ENCODE data around the gene CNNM2. TPM values are rescaled to one million over a fixed set of nuclear protein-coding genes. Genes with fewer than 3 reads are reported as not detected.

Gene CNNM2
- total RNA-seq, 2 donors from 2014 or later, result 25.2 to 29.3 TPM

- intact Hi-C loops (cut with DNase I), result no loop called here
- no peaks in the 10 kb centered on the region for H3K9me3 ChIP-seq
Observed at GRCh38 chr10:102948176-102948575, 30.1 kb downstream of the CNNM2 start.

DNA sequence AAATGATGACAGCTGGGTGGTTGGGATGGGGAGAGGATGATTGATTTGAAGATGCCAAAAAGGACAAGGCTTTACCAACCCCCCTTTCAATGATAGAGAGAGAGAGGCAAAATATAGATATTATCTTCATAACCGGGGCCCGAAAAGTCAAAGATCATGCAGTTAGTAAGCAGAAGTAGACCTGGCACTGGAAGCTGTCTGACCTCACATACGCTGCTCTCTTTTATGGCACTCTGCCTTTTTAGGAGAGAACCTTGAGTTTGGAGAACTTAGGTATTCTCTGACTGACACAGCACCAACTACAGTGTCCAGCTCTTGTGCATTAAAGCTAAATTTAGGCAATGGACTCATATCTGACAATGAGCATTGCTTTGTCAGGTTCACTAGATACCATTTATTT lies 30.7 kb downstream of the CNNM2 start:
- H3K9me3 ChIP-seq, result no peaks in the 10 kb centered on the region
- H3K4me1 ChIP-seq, result no peaks in the 10 kb centered on the region
- H3K27me3 ChIP-seq, result no peaks in the 10 kb centered on the region
- intact Hi-C loops (cut with DNase I), result no loop called here
- TF ChIP-seq CTCF (IDR thresholded peaks at IDR 0.05), result no peak
- no peak for DNase-seq
- no peak overlapping the region for H3K4me3 ChIP-seq
- H3K9ac ChIP-seq (ENCODE audit: low read depth in 2 of 2, low read length in 2 of 2), result no peak overlapping the region
- H3K27ac ChIP-seq, result no peak overlapping the region
- H3K36me3 ChIP-seq, result no peaks in the 10 kb centered on the region

More at GRCh38 chr10:102948176-102948575, 30.1 kb downstream of the CNNM2 start:
- no peak for DNase-seq
- Histone ChIP-seq H3K27ac (no peak overlapping the region), H3K27me3 (no peaks in the 10 kb centered on the region), H3K4me3 (no peak overlapping the region), H3K36me3 (no peaks in the 10 kb centered on the region), H3K9ac (ENCODE audit: low read depth in 2 of 2, low read length in 2 of 2) (no peak overlapping the region), H3K4me1 (no peaks in the 10 kb centered on the region)
- TF ChIP-seq CTCF (IDR thresholded peaks at IDR 0.05), result no peak

DNA sequence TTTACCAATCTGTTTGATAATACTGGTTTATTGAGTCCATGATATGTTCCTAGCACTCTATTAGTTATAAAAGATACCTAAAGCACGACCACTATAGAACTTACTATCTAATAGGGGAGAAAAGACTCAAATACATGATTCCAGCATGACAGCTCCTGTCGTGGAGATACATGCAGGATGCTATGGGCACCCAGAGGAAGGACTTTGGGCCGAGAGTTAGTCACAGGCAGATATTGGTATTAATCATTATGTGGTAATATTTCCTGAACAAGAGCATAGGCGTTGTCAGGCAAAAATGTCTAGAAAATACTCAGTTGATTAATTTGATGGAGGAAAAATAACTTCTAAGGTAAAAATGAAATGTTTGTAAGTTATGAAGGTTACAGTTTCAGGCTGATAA lies 31.8 kb downstream of the CNNM2 start:
- no peaks in the 10 kb centered on the region for H3K27me3 ChIP-seq
- H3K4me1 ChIP-seq, result no peaks in the 10 kb centered on the region
- no peaks in the 10 kb centered on the region for H3K36me3 ChIP-seq
- H3K27ac ChIP-seq, result no peak overlapping the region
- intact Hi-C loops (cut with DNase I), result no loop called here
- TF ChIP-seq CTCF (IDR thresholded peaks at IDR 0.05), result no peak
- H3K4me3 ChIP-seq, result no peak overlapping the region
- H3K9ac ChIP-seq (ENCODE audit: low read depth in 2 of 2, low read length in 2 of 2), result no peak overlapping the region
- H3K9me3 ChIP-seq, result no peaks in the 10 kb centered on the region
- DNase-seq, result no peak

DNA sequence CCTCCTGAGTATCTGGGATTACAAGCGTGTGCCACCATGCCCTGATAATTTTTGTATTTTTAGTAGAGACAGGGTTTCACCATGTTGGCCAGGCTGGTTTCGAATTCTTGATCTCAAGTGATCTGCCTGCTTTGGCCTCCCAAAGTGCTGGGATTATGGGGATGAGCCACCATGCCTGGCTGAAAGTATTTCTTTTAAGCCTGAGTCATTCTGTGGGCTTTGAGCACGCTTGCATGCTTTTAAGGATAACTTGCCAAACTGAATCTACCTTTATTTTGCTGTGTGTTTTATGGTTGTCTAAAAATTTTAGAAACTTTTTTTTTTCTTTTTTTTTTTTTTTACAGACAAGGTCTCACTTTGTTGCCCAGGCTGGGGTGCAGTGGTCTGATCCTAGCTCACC lies 33.2 kb downstream of the CNNM2 start:
- intact Hi-C loops (cut with DNase I), result no loop called here
- Histone ChIP-seq H3K36me3 (no peaks in the 10 kb centered on the region), H3K4me3 (no peak overlapping the region), H3K9ac (ENCODE audit: low read depth in 2 of 2, low read length in 2 of 2) (no peak overlapping the region), H3K9me3 (no peaks in the 10 kb centered on the region), H3K27me3 (no peaks in the 10 kb centered on the region), H3K27ac (no peak overlapping the region), H3K4me1 (no peaks in the 10 kb centered on the region)
- DNase-seq, result no peak
- TF ChIP-seq CTCF (IDR thresholded peaks at IDR 0.05), result no peak

- Histone ChIP-seq H3K36me3 (no peaks in the 10 kb centered on the region), H3K4me1 (no peaks in the 10 kb centered on the region), H3K27me3 (no peaks in the 10 kb centered on the region), H3K27ac (no peak overlapping the region), H3K4me3 (no peak overlapping the region), H3K9ac (ENCODE audit: low read depth in 2 of 2, low read length in 2 of 2) (no peak overlapping the region), H3K9me3 (no peaks in the 10 kb centered on the region)
- no peak for DNase-seq
- no peak for TF ChIP-seq CTCF (IDR thresholded peaks at IDR 0.05)
- intact Hi-C loops (cut with DNase I), result no loop called here
Observed at GRCh38 chr10:102959360-102959759, 41.3 kb downstream of the CNNM2 start.

DNA sequence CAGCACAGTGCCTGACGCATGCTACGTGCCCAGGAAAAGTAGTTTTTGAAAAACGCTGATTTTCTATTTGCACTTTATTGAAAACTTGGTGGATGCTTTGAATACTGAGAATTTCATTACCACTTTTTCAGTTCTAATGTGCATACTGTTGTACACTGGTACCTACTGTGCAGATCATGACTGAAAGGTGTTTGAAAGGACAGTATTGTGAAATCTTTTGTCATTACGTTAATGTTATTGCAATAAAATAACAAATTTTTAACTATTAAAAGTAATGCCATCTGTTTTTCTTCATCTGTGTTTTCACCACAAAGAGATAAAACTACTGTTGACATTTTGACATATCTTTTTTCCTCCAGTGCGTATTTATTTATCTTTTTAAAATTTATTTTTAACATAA lies 42.1 kb downstream of the CNNM2 start:
- Histone ChIP-seq H3K4me3 (no peak overlapping the region), H3K4me1 (no peaks in the 10 kb centered on the region), H3K36me3 (no peaks in the 10 kb centered on the region), H3K27me3 (no peaks in the 10 kb centered on the region), H3K9me3 (no peaks in the 10 kb centered on the region), H3K9ac (ENCODE audit: low read depth in 2 of 2, low read length in 2 of 2) (no peak overlapping the region), H3K27ac (no peak overlapping the region)
- no peak for DNase-seq
- intact Hi-C loops (cut with DNase I), result no loop called here
- TF ChIP-seq CTCF (IDR thresholded peaks at IDR 0.05), result no peak
